ENCODE data around the gene CRY2. TPM values are rescaled to one million over a fixed set of nuclear protein-coding genes. Genes with fewer than 3 reads are reported as not detected.

Gene CRY2
- total and polyA plus RNA-seq, 2 of the 8 experiments (the other 6 are each of a cell fraction or from before 2014, with no cell fraction given): 8.0 to 9.4 TPM

GRCh38 chr11:45917286-45917622 lies 70.0 kb downstream of the CRY2 start (continued):
- TF ChIP-seq, protein P1, sequence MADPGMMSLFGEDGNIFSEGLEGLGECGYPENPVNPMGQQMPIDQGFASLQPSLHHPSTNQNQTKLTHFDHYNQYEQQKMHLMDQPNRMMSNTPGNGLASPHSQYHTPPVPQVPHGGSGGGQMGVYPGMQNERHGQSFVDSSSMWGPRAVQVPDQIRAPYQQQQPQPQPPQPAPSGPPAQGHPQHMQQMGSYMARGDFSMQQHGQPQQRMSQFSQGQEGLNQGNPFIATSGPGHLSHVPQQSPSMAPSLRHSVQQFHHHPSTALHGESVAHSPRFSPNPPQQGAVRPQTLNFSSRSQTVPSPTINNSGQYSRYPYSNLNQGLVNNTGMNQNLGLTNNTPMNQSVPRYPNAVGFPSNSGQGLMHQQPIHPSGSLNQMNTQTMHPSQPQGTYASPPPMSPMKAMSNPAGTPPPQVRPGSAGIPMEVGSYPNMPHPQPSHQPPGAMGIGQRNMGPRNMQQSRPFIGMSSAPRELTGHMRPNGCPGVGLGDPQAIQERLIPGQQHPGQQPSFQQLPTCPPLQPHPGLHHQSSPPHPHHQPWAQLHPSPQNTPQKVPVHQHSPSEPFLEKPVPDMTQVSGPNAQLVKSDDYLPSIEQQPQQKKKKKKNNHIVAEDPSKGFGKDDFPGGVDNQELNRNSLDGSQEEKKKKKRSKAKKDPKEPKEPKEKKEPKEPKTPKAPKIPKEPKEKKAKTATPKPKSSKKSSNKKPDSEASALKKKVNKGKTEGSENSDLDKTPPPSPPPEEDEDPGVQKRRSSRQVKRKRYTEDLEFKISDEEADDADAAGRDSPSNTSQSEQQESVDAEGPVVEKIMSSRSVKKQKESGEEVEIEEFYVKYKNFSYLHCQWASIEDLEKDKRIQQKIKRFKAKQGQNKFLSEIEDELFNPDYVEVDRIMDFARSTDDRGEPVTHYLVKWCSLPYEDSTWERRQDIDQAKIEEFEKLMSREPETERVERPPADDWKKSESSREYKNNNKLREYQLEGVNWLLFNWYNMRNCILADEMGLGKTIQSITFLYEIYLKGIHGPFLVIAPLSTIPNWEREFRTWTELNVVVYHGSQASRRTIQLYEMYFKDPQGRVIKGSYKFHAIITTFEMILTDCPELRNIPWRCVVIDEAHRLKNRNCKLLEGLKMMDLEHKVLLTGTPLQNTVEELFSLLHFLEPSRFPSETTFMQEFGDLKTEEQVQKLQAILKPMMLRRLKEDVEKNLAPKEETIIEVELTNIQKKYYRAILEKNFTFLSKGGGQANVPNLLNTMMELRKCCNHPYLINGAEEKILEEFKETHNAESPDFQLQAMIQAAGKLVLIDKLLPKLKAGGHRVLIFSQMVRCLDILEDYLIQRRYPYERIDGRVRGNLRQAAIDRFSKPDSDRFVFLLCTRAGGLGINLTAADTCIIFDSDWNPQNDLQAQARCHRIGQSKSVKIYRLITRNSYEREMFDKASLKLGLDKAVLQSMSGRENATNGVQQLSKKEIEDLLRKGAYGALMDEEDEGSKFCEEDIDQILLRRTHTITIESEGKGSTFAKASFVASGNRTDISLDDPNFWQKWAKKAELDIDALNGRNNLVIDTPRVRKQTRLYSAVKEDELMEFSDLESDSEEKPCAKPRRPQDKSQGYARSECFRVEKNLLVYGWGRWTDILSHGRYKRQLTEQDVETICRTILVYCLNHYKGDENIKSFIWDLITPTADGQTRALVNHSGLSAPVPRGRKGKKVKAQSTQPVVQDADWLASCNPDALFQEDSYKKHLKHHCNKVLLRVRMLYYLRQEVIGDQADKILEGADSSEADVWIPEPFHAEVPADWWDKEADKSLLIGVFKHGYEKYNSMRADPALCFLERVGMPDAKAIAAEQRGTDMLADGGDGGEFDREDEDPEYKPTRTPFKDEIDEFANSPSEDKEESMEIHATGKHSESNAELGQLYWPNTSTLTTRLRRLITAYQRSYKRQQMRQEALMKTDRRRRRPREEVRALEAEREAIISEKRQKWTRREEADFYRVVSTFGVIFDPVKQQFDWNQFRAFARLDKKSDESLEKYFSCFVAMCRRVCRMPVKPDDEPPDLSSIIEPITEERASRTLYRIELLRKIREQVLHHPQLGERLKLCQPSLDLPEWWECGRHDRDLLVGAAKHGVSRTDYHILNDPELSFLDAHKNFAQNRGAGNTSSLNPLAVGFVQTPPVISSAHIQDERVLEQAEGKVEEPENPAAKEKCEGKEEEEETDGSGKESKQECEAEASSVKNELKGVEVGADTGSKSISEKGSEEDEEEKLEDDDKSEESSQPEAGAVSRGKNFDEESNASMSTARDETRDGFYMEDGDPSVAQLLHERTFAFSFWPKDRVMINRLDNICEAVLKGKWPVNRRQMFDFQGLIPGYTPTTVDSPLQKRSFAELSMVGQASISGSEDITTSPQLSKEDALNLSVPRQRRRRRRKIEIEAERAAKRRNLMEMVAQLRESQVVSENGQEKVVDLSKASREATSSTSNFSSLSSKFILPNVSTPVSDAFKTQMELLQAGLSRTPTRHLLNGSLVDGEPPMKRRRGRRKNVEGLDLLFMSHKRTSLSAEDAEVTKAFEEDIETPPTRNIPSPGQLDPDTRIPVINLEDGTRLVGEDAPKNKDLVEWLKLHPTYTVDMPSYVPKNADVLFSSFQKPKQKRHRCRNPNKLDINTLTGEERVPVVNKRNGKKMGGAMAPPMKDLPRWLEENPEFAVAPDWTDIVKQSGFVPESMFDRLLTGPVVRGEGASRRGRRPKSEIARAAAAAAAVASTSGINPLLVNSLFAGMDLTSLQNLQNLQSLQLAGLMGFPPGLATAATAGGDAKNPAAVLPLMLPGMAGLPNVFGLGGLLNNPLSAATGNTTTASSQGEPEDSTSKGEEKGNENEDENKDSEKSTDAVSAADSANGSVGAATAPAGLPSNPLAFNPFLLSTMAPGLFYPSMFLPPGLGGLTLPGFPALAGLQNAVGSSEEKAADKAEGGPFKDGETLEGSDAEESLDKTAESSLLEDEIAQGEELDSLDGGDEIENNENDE (IDR thresholded peaks at IDR 0.05; ENCODE audit: insufficient replicate concordance, low read length): no peak
- TF ChIP-seq BCL11A (IDR thresholded peaks at IDR 0.05; ENCODE audit: low read depth in 2 of 2, low read length in 2 of 2) (no peak), EP300 (IDR thresholded peaks at IDR 0.05; ENCODE audit: borderline replicate concordance in 1 of 2, low read depth in 2 of 2, low read length in 2 of 2) (no peak), RNF2 (IDR thresholded peaks at IDR 0.05; ENCODE audit: borderline replicate concordance, low read depth, low read length, missing control alignments, poor library complexity, severe bottlenecking) (no peak), RFX5 (IDR thresholded peaks at IDR 0.05; ENCODE audit: borderline replicate concordance, low read depth, low read length) (no peak), CREB1 (IDR thresholded peaks at IDR 0.05) (no peak), ASH2L (IDR thresholded peaks at IDR 0.05; ENCODE audit: low read length) (no peak), CBX8 (IDR thresholded peaks at IDR 0.05; ENCODE audit: borderline replicate concordance, low read depth, low read length) (no peak), SIX5 (IDR thresholded peaks at IDR 0.05; ENCODE audit: low read depth, low read length) (no peak), KDM4A (IDR thresholded peaks at IDR 0.05; ENCODE audit: low read depth, low read length, severe bottlenecking) (no peak), RBBP5 (IDR thresholded peaks at IDR 0.05; ENCODE audit: borderline replicate concordance, low read depth, low read length) (no peak)
- TF ChIP-seq, protein P2, sequence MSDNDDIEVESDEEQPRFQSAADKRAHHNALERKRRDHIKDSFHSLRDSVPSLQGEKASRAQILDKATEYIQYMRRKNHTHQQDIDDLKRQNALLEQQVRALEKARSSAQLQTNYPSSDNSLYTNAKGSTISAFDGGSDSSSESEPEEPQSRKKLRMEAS (IDR thresholded peaks at IDR 0.05): no peak

Data from H1 (cell line).